HG02759 (cell line): Measurements from ENCODE around the gene OCSTAMP.

ENCODE experiments used
- ATAC-seq: cut with Tn5 transposase; IDR thresholded peaks from one replicate; pipeline ENCODE4 v1.9.1; 2021; ENCODE audit warnings: mild to moderate bottlenecking, moderate library complexity; ENCODE audit not compliant: unreplicated experiment

Gene OCSTAMP

DNA sequence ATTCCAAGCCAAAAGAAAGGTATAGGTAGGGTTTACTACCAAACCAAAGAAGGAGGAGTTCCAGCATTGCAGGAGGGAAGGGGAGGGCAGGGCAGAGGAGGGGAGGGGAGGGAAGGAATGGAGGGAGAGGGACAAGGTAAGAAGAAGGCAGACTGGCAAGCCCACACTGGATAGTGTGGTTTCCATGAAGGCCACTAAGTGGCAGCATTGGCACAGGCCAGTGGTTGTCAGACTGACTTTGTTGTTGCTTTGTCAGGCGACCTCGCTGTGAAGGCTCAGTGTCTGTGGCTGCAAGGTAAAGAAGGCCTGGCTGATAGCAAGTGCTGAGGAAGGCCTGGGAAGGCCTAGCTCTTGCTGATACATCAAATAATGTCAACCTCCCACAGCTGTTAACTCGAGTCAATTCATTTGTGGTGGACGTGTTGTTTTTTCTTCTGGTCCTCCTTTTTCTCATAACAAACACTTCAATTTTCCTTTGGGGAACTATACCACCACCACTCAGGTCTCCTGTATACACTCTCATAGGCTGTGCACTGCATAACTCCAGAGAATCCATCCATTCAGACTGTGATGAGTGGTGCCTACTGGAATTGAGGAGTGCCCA, 29.4 kb downstream of the OCSTAMP start:
- ATAC-seq: peak; percentile 50

GRCh38 chr20:46520540-46520939, 29.9 kb downstream of the OCSTAMP start:
- no peak for ATAC-seq

GRCh38 chr20:46519471-46520068, 30.9 kb downstream of the OCSTAMP start:
- ATAC-seq: no peak

GRCh38 chr20:46512943-46513844, 37.3 kb downstream of the OCSTAMP start, which contains the start of gene ZNF334:
TSS of gene ZNF334 (minus strand) at chr20:46513559. CDS start at chr20:46512102, 1,457 bp downstream.
- peak; percentile 58 for ATAC-seq

- no peak for ATAC-seq
These were observed 40.9 kb downstream of the OCSTAMP start for GRCh38 chr20:46509523-46509922.

DNA sequence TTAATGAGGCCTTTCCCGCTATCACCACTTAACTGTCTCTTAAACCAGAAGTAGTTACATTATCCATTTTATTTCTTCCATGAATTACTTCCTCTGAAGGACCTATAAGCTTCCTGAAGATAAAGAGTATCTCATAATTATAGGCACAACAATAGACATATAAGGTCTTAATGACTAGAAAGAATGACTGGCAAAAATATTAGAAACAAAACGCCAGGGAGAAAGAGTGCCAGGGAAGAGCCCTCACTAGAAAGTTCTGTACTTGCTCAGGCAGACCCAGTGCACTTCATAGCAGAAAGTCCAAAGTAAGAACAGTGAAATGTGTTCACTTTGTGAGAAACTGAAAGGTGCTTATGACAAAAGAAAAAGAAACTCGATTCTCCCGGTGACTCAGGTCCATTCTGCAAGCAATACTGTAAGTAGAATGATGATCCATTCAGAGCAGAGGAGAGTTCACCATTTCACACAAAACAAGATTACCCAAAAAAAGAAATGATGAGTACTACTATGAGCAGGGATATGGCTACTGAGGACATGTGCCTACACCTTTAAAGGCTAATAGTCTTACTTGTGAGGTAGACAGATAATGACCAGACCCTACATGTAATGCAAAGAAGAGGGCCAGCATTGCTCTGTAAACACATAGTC, 42.6 kb downstream of the OCSTAMP start:
- ATAC-seq: no peak

DNA sequence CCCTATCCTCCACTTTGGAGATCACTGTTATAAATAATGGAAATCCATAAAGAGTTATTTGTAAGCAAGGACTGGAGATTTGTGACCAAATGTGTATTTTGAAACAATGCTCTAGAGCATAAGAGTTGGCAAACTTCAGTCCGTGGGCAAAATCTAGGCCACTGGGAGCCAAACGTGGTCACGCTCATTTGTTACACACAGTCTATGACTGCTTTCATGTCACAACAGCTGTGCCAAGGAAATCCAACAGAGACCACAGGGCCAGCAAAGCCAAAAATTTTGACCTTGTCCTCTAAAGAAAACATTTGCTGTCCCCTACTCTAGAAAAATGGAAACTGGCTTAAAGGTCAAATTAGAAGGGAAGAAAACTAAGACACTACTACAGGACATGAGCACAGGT, 44.9 kb downstream of the OCSTAMP start:
- no peak for ATAC-seq

DNA sequence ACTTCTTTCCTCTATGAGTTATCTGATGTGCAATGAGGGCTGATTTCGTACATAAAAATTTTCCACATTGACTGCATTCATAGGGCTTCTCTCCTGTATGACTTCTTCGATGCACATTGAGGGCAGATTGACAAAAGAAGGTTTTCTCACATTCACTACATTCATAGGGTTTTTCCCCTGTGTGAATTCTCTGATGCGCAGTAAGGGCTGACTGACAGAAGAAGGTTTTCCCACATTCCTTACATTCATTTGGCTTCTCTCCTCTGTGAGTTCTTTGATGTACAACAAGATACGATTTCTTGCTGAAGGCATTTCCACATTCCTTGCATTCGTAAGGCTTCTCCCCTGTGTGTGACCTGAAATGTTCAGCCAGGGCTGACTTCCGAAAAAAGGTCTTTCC, 48.5 kb downstream of the OCSTAMP start:
- no peak for ATAC-seq

- no peak for ATAC-seq
These were observed 49.0 kb downstream of the OCSTAMP start for GRCh38 chr20:46501337-46501942.

- no peak for ATAC-seq
These were observed 56.4 kb downstream of the OCSTAMP start for GRCh38 chr20:46494077-46494476.

GRCh38 chr20:46491354-46491753, 59.1 kb downstream of the OCSTAMP start:
- ATAC-seq: no peak
